ENCODE data around the gene PARD3. TPM values are rescaled to one million over a fixed set of nuclear protein-coding genes. Genes with fewer than 3 reads are reported as not detected.

The PARD3 gene
- total and polyA plus RNA-seq, 2 donors (not counting 1 experiment from before 2014, with no cell fraction given) = 24.0 to 46.4 TPM

- Histone ChIP-seq H3K79me2 (ENCODE audit: control insufficient read depth, insufficient read depth, low read length) (no peaks in the 10 kb centered on the region), H3K27me3 (ENCODE audit: control insufficient read depth, insufficient read depth, low read length) (no peaks in the 10 kb centered on the region), H2AFZ (ENCODE audit: low read length) (no peak overlapping the region), H3K36me3 (ENCODE audit: control insufficient read depth, insufficient read depth, low read length) (no peaks in the 10 kb centered on the region), H3K4me2 (ENCODE audit: extremely low read depth, insufficient read depth, low read length) (no peak overlapping the region), H4K20me1 (ENCODE audit: control insufficient read depth, extremely low read depth, insufficient read depth, low read length) (no peaks in the 10 kb centered on the region), H3K9me3 (ENCODE audit: control insufficient read depth, insufficient read depth, low read depth, low read length) (no peaks in the 10 kb centered on the region), H3K27ac (ENCODE audit: insufficient read depth, low read length) (no peak overlapping the region), H3K9ac (ENCODE audit: insufficient read depth, low read length) (no peak overlapping the region), H3K4me3 (replicated peaks in 1 of 4; ENCODE audit: control extremely low read depth in 1 of 4, insufficient read depth in 1 of 4, low read depth in 3 of 4, low read length in 4 of 4) (no peak overlapping the region), H3K4me1 (ENCODE audit: control insufficient read depth, extremely low read depth, insufficient read depth, low read length) (peaks cover 10% of the 10 kb centered on the region)
- TF ChIP-seq EZH2 (IDR thresholded peaks at IDR 0.05; ENCODE audit: low read length, missing control alignments) (no peak), CTCF (conservative IDR thresholded peaks at IDR 0.05 in 1 of 2, IDR thresholded peaks at IDR 0.05 in 1 of 2; ENCODE audit: low read depth in 1 of 2, low read length in 2 of 2) (no peak)
- peak; percentile 43 to 92 for DNase-seq (ENCODE audit: low read depth in 2 of 2)
Measured at GRCh38 chr10:34580643-34581042, 234.5 kb downstream of the PARD3 start.

DNA sequence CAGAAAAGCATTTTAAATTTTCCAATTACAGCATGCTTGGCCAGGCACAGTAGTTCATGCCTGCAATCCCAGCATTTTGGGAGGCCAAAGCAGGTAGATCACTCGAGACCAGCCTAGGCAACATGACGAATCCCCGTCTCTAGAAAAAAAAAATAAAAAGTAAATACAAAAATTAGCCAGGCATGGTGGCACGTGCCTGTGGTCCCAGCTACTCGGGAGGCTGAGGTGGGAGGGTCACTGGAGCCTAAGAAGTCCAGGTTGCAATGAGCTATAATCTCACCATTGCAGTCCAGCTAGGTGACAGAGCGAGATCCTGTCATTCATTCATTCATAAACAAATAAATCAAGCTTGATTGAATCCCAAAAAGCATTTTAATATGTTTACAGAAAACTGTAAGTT is 234.9 kb downstream of the PARD3 start:
- Histone ChIP-seq H3K9ac (ENCODE audit: insufficient read depth, low read length) (no peak overlapping the region), H3K4me1 (ENCODE audit: control insufficient read depth, extremely low read depth, insufficient read depth, low read length) (peaks cover 10% of the 10 kb centered on the region), H3K27ac (ENCODE audit: insufficient read depth, low read length) (no peak overlapping the region), H4K20me1 (ENCODE audit: control insufficient read depth, extremely low read depth, insufficient read depth, low read length) (no peaks in the 10 kb centered on the region), H3K4me2 (ENCODE audit: extremely low read depth, insufficient read depth, low read length) (no peak overlapping the region), H3K36me3 (ENCODE audit: control insufficient read depth, insufficient read depth, low read length) (no peaks in the 10 kb centered on the region), H3K4me3 (replicated peaks in 1 of 4; ENCODE audit: control extremely low read depth in 1 of 4, insufficient read depth in 1 of 4, low read depth in 3 of 4, low read length in 4 of 4) (no peak overlapping the region), H2AFZ (ENCODE audit: low read length) (no peak overlapping the region), H3K79me2 (ENCODE audit: control insufficient read depth, insufficient read depth, low read length) (no peaks in the 10 kb centered on the region), H3K9me3 (ENCODE audit: control insufficient read depth, insufficient read depth, low read depth, low read length) (no peaks in the 10 kb centered on the region), H3K27me3 (ENCODE audit: control insufficient read depth, insufficient read depth, low read length) (no peaks in the 10 kb centered on the region)
- TF ChIP-seq CTCF (conservative IDR thresholded peaks at IDR 0.05 in 1 of 2, IDR thresholded peaks at IDR 0.05 in 1 of 2; ENCODE audit: low read depth in 1 of 2, low read length in 2 of 2) (no peak), EZH2 (IDR thresholded peaks at IDR 0.05; ENCODE audit: low read length, missing control alignments) (no peak)
- DNase-seq (ENCODE audit: low read depth in 2 of 2) = no peak

GRCh38 chr10:34578468-34578867 is 236.6 kb downstream of the PARD3 start:
- no peaks in the 10 kb centered on the region for H3K79me2 ChIP-seq (ENCODE audit: control insufficient read depth, insufficient read depth, low read length)
- H3K27ac ChIP-seq (ENCODE audit: insufficient read depth, low read length) = no peak overlapping the region
- H3K4me3 ChIP-seq (replicated peaks in 1 of 4; ENCODE audit: control extremely low read depth in 1 of 4, insufficient read depth in 1 of 4, low read depth in 3 of 4, low read length in 4 of 4) = no peak overlapping the region
- H3K27me3 ChIP-seq (ENCODE audit: control insufficient read depth, insufficient read depth, low read length) = no peaks in the 10 kb centered on the region
- no peak overlapping the region for H3K9ac ChIP-seq (ENCODE audit: insufficient read depth, low read length)
- TF ChIP-seq EZH2 (IDR thresholded peaks at IDR 0.05; ENCODE audit: low read length, missing control alignments) = no peak
- TF ChIP-seq CTCF (conservative IDR thresholded peaks at IDR 0.05 in 1 of 2, IDR thresholded peaks at IDR 0.05 in 1 of 2; ENCODE audit: low read depth in 1 of 2, low read length in 2 of 2) = no peak
- no peaks in the 10 kb centered on the region for H3K36me3 ChIP-seq (ENCODE audit: control insufficient read depth, insufficient read depth, low read length)
- no peak for DNase-seq (ENCODE audit: low read depth in 2 of 2)
- H3K4me1 ChIP-seq (ENCODE audit: control insufficient read depth, extremely low read depth, insufficient read depth, low read length) = peaks cover 6% of the 10 kb centered on the region
- no peak overlapping the region for H3K4me2 ChIP-seq (ENCODE audit: extremely low read depth, insufficient read depth, low read length)
- no peaks in the 10 kb centered on the region for H4K20me1 ChIP-seq (ENCODE audit: control insufficient read depth, extremely low read depth, insufficient read depth, low read length)
- H2AFZ ChIP-seq (ENCODE audit: low read length) = no peak overlapping the region
- H3K9me3 ChIP-seq (ENCODE audit: control insufficient read depth, insufficient read depth, low read depth, low read length) = no peaks in the 10 kb centered on the region

Measured in fibroblast of lung (primary cell).